GM23338 (cell line): Measurements from ENCODE around the gene TXNRD1. TPM values are rescaled to one million over a fixed set of nuclear protein-coding genes. Genes with fewer than 3 reads are reported as not detected.

Source experiments
- ATAC-seq: fragments of 200-7000 bp; cut with Tn5 transposase; 3 replicates; pipeline ENCODE4 v1.9.1; 2020
- DNase-seq: peaks from one replicate; pipeline ENCODE4 v3.0.0-alpha.2; 2015; ENCODE audit warnings: low spot score
- H2AFZ ChIP-seq: fragments of 200-600 bp; sonication (generic); 2 replicates; pipeline ENCODE4 v1.8.0; 2016; ENCODE audit warnings: antibody characterized with exemption, mild to moderate bottlenecking, moderate library complexity
- H3F3A ChIP-seq: fragments of 200-600 bp; sonication (generic); replicated peaks from 2 replicates; pipeline ENCODE4 v1.8.0; 2017; ENCODE audit warnings: antibody characterized with exemption, mixed run types, low read depth
- H3K27ac ChIP-seq: fragments of 200-600 bp; sonication (generic); 2 replicates; pipeline ENCODE4 v1.6.1; 2016; ENCODE audit warnings: low read depth
- H3K27me3 ChIP-seq: fragments of 200-600 bp; sonication (generic); 2 replicates; pipeline ENCODE4 v1.8.0; 2016; ENCODE audit warnings: mild to moderate bottlenecking, mixed run types, moderate library complexity; ENCODE audit not compliant: insufficient read depth
- H3K36me3 ChIP-seq: fragments of 200-600 bp; sonication (generic); 2 replicates; pipeline ENCODE4 v1.8.0; 2016; ENCODE audit warnings: mild to moderate bottlenecking; ENCODE audit not compliant: insufficient read depth
- H3K4me1 ChIP-seq: fragments of 200-600 bp; sonication (generic); 2 replicates; pipeline ENCODE4 v1.8.0; 2016; ENCODE audit warnings: mild to moderate bottlenecking, moderate library complexity; ENCODE audit not compliant: insufficient read depth
- H3K4me2 ChIP-seq: fragments of 200-600 bp; sonication (generic); 2 replicates; pipeline ENCODE4 v1.7.1; 2017; ENCODE audit warnings: mixed run types
- H3K4me3 ChIP-seq: fragments of 200-600 bp; sonication (generic); 2 replicates; pipeline ENCODE4 v1.6.1; 2016; ENCODE audit warnings: mixed run types
- H3K79me2 ChIP-seq: fragments of 200-600 bp; sonication (generic); replicated peaks from 2 replicates; pipeline ENCODE4 v1.8.0; 2017; ENCODE audit warnings: mild to moderate bottlenecking; ENCODE audit not compliant: insufficient read depth
- H3K9me2 ChIP-seq: fragments of 200-600 bp; sonication (generic); 2 replicates; pipeline ENCODE4 v1.8.0; 2017; ENCODE audit not compliant: insufficient read depth
- H4K20me1 ChIP-seq: fragments of 200-600 bp; sonication (generic); replicated peaks from 2 replicates; pipeline ENCODE4 v1.8.0; 2017; ENCODE audit warnings: mild to moderate bottlenecking; ENCODE audit not compliant: insufficient read depth
- H3K27ac Mint-ChIP-seq: 2 replicates; pipeline ENCODE4 v1.8.0; 2020; ENCODE audit warnings: inconsistent platforms, mild to moderate bottlenecking, moderate library complexity, mixed read lengths
- H3K27me3 Mint-ChIP-seq: 3 replicates; pipeline ENCODE4 v1.8.0; 2022; ENCODE audit warnings: low read depth, mild to moderate bottlenecking, moderate library complexity, mixed read lengths, inconsistent platforms; ENCODE audit not compliant: insufficient read depth, poor library complexity
- H3K36me3 Mint-ChIP-seq: 3 replicates; pipeline ENCODE4 v1.8.0; 2021; ENCODE audit warnings: low read depth, mild to moderate bottlenecking, inconsistent platforms, moderate library complexity, mixed read lengths
- H3K4me1 Mint-ChIP-seq: 3 replicates; pipeline ENCODE4 v1.8.0; 2020; ENCODE audit warnings: mild to moderate bottlenecking, inconsistent platforms, mixed read lengths
- H3K4me3 Mint-ChIP-seq: 3 replicates; pipeline ENCODE4 v1.8.0; 2021; ENCODE audit warnings: moderate library complexity, mild to moderate bottlenecking, inconsistent platforms, mixed read lengths
- H3K9me3 Mint-ChIP-seq: 3 replicates; pipeline ENCODE4 v1.8.0; 2020; ENCODE audit warnings: moderate library complexity, mild to moderate bottlenecking, inconsistent platforms, mixed read lengths
- CREB1 ChIP-seq: fragments of 250-450 bp; sonication (Bioruptor Pico); IDR thresholded peaks from 2 replicates; pipeline ENCODE4 v1.5.0; 2020; ENCODE audit warnings: low read depth, mild to moderate bottlenecking, moderate library complexity
- EZH2 ChIP-seq: fragments of 200-600 bp; sonication (generic); IDR thresholded peaks from one replicate; pipeline ENCODE4 v1.8.0; 2017; ENCODE audit warnings: antibody characterized with exemption, mild to moderate bottlenecking, low read depth; ENCODE audit not compliant: unreplicated experiment
- EZH2phosphoT487 ChIP-seq: fragments of 200-600 bp; sonication (generic); IDR thresholded peaks from one replicate; pipeline ENCODE4 v1.8.1; 2018; ENCODE audit warnings: antibody characterized with exemption; ENCODE audit not compliant: unreplicated experiment
- JUNB ChIP-seq: IDR thresholded peaks from one replicate; pipeline ENCODE4 v1.6.1; 2016; ENCODE audit warnings: antibody characterized with exemption; ENCODE audit not compliant: unreplicated experiment
- NANOG ChIP-seq: IDR thresholded peaks from 2 replicates; pipeline ENCODE4 v1.6.1; 2016; ENCODE audit warnings: antibody characterized with exemption, borderline replicate concordance
- POLR2AphosphoS5 ChIP-seq: IDR thresholded peaks from 2 replicates; pipeline ENCODE4 v1.6.1; 2016; ENCODE audit warnings: antibody characterized with exemption, low read depth
- REST ChIP-seq: IDR thresholded peaks from one replicate; pipeline ENCODE4 v1.6.1; 2018; ENCODE audit warnings: antibody characterized with exemption; ENCODE audit not compliant: unreplicated experiment
- STAT1 ChIP-seq: IDR thresholded peaks from one replicate; pipeline ENCODE4 v1.6.1; 2016; ENCODE audit warnings: antibody characterized with exemption; ENCODE audit not compliant: unreplicated experiment
- ZNF114 ChIP-seq: fragments of 250-450 bp; sonication (Bioruptor Pico); IDR thresholded peaks from 2 replicates; pipeline ENCODE4 v1.5.0; 2020; ENCODE audit warnings: mild to moderate bottlenecking, moderate library complexity
- ZNF331 ChIP-seq: fragments of 250-450 bp; sonication (Bioruptor Pico); IDR thresholded peaks from 2 replicates; pipeline ENCODE4 v1.5.0; 2020; ENCODE audit warnings: low read depth, mild to moderate bottlenecking, moderate library complexity
- polyA plus RNA-seq: library from polyadenylated mRNA; unstranded; fragments of >200 nt; fragmentation: Nextera tagmentation; extraction: Ambion mirVana; gene quantifications from 2 replicates; pipeline ENCODE4 v1.2.1, GENCODE V29; 2016
- total RNA-seq: library from RNA; depleted of rRNA; stranded (reverse); fragments of >200 nt; shearing (Covaris generic); gene quantifications from 2 replicates; pipeline ENCODE4 v1.2.3, GENCODE V29; 2014
- TF ChIP-seq, protein P1 (sequence below): fragments of 250-450 bp; sonication (Bioruptor Pico); IDR thresholded peaks from 2 replicates; pipeline ENCODE4 v1.5.0; 2020; ENCODE audit warnings: mild to moderate bottlenecking, moderate library complexity
- TF ChIP-seq, protein P2 (sequence below): IDR thresholded peaks from 2 replicates; pipeline ENCODE4 v1.6.1; 2016; ENCODE audit warnings: antibody characterized with exemption
- TF ChIP-seq, protein P3 (sequence below), 2 experiments: fragments of 200-600 bp in 1 of 2; sonication (generic) in 1 of 2; conservative IDR thresholded peaks; 2 replicates each; pipeline versions ENCODE4 v1.5.1 to v1.6.1; 2016 to 2017; ENCODE audit warnings: antibody characterized with exemption in 2 of 2, low read depth in 2 of 2, mild to moderate bottlenecking in 2 of 2, moderate library complexity in 1 of 2

TXNRD1 gene
- total and polyA plus RNA-seq, 2 experiments from 2014 or later: 115 to 127 TPM

- H3K79me2 ChIP-seq: no peaks in the 10 kb centered on the region
- ATAC-seq (no peak), DNase-seq (no peak)
- no peaks in the 10 kb centered on the region for H3K27me3 ChIP-seq
- no peaks in the 10 kb centered on the region for H3K36me3 ChIP-seq
- H3K4me1 ChIP-seq: peaks cover 11% of the 10 kb centered on the region
- TF ChIP-seq EZH2phosphoT487 (no peak), CREB1 (CRISPR knock-in tag) (no peak), POLR2AphosphoS5 (no peak), REST (no peak), JUNB (no peak), ZNF114 (CRISPR knock-in tag) (no peak), EZH2 (no peak), ZNF331 (CRISPR knock-in tag) (no peak), NANOG (no peak), STAT1 (no peak)
- TF ChIP-seq, protein P1, sequence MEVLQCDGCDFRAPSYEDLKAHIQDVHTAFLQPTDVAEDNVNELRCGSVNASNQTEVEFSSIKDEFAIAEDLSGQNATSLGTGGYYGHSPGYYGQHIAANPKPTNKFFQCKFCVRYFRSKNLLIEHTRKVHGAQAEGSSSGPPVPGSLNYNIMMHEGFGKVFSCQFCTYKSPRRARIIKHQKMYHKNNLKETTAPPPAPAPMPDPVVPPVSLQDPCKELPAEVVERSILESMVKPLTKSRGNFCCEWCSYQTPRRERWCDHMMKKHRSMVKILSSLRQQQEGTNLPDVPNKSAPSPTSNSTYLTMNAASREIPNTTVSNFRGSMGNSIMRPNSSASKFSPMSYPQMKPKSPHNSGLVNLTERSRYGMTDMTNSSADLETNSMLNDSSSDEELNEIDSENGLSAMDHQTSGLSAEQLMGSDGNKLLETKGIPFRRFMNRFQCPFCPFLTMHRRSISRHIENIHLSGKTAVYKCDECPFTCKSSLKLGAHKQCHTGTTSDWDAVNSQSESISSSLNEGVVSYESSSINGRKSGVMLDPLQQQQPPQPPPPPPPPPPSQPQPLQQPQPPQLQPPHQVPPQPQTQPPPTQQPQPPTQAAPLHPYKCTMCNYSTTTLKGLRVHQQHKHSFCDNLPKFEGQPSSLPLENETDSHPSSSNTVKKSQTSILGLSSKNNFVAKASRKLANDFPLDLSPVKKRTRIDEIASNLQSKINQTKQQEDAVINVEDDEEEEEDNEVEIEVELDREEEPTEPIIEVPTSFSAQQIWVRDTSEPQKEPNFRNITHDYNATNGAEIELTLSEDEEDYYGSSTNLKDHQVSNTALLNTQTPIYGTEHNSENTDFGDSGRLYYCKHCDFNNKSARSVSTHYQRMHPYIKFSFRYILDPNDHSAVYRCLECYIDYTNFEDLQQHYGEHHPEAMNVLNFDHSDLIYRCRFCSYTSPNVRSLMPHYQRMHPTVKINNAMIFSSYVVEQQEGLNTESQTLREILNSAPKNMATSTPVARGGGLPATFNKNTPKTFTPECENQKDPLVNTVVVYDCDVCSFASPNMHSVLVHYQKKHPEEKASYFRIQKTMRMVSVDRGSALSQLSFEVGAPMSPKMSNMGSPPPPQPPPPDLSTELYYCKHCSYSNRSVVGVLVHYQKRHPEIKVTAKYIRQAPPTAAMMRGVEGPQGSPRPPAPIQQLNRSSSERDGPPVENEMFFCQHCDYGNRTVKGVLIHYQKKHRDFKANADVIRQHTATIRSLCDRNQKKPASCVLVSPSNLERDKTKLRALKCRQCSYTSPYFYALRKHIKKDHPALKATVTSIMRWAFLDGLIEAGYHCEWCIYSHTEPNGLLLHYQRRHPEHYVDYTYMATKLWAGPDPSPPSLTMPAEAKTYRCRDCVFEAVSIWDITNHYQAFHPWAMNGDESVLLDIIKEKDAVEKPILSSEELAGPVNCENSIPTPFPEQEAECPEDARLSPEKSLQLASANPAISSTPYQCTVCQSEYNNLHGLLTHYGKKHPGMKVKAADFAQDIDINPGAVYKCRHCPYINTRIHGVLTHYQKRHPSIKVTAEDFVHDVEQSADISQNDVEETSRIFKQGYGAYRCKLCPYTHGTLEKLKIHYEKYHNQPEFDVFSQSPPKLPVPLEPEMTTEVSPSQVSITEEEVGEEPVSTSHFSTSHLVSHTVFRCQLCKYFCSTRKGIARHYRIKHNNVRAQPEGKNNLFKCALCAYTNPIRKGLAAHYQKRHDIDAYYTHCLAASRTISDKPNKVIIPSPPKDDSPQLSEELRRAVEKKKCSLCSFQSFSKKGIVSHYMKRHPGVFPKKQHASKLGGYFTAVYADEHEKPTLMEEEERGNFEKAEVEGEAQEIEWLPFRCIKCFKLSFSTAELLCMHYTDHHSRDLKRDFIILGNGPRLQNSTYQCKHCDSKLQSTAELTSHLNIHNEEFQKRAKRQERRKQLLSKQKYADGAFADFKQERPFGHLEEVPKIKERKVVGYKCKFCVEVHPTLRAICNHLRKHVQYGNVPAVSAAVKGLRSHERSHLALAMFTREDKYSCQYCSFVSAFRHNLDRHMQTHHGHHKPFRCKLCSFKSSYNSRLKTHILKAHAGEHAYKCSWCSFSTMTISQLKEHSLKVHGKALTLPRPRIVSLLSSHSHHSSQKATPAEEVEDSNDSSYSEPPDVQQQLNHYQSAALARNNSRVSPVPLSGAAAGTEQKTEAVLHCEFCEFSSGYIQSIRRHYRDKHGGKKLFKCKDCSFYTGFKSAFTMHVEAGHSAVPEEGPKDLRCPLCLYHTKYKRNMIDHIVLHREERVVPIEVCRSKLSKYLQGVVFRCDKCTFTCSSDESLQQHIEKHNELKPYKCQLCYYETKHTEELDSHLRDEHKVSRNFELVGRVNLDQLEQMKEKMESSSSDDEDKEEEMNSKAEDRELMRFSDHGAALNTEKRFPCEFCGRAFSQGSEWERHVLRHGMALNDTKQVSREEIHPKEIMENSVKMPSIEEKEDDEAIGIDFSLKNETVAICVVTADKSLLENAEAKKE (CRISPR knock-in tag): no peak
- TF ChIP-seq, protein P2, sequence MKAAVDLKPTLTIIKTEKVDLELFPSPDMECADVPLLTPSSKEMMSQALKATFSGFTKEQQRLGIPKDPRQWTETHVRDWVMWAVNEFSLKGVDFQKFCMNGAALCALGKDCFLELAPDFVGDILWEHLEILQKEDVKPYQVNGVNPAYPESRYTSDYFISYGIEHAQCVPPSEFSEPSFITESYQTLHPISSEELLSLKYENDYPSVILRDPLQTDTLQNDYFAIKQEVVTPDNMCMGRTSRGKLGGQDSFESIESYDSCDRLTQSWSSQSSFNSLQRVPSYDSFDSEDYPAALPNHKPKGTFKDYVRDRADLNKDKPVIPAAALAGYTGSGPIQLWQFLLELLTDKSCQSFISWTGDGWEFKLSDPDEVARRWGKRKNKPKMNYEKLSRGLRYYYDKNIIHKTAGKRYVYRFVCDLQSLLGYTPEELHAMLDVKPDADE: no peak
- TF ChIP-seq, protein P3, sequence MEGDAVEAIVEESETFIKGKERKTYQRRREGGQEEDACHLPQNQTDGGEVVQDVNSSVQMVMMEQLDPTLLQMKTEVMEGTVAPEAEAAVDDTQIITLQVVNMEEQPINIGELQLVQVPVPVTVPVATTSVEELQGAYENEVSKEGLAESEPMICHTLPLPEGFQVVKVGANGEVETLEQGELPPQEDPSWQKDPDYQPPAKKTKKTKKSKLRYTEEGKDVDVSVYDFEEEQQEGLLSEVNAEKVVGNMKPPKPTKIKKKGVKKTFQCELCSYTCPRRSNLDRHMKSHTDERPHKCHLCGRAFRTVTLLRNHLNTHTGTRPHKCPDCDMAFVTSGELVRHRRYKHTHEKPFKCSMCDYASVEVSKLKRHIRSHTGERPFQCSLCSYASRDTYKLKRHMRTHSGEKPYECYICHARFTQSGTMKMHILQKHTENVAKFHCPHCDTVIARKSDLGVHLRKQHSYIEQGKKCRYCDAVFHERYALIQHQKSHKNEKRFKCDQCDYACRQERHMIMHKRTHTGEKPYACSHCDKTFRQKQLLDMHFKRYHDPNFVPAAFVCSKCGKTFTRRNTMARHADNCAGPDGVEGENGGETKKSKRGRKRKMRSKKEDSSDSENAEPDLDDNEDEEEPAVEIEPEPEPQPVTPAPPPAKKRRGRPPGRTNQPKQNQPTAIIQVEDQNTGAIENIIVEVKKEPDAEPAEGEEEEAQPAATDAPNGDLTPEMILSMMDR (conservative IDR thresholded peaks at IDR 0.05; ENCODE audit: low read depth in 2 of 2): no peak
- no peak overlapping the region for H3K4me2 ChIP-seq
- no peaks in the 10 kb centered on the region for H3K9me3 Mint-ChIP-seq
- peaks cover 13% of the 10 kb centered on the region for H3K4me1 Mint-ChIP-seq
- peaks cover 7% of the 10 kb centered on the region for H3K27me3 Mint-ChIP-seq
- H3K36me3 Mint-ChIP-seq: no peaks in the 10 kb centered on the region
- no peaks in the 10 kb centered on the region for H3F3A ChIP-seq
- H3K4me3 Mint-ChIP-seq: no peak overlapping the region
- no peak overlapping the region for H3K27ac ChIP-seq
- H4K20me1 ChIP-seq: no peaks in the 10 kb centered on the region
- no peak overlapping the region for H2AFZ ChIP-seq
- no peak overlapping the region for H3K4me3 ChIP-seq
- no peak overlapping the region for H3K27ac Mint-ChIP-seq
- no peaks in the 10 kb centered on the region for H3K9me2 ChIP-seq
These were observed 32.1 kb downstream of the TXNRD1 start for GRCh38 chr12:104247698-104248097.
